ENCODE results near the gene LEMD2.

DNA sequence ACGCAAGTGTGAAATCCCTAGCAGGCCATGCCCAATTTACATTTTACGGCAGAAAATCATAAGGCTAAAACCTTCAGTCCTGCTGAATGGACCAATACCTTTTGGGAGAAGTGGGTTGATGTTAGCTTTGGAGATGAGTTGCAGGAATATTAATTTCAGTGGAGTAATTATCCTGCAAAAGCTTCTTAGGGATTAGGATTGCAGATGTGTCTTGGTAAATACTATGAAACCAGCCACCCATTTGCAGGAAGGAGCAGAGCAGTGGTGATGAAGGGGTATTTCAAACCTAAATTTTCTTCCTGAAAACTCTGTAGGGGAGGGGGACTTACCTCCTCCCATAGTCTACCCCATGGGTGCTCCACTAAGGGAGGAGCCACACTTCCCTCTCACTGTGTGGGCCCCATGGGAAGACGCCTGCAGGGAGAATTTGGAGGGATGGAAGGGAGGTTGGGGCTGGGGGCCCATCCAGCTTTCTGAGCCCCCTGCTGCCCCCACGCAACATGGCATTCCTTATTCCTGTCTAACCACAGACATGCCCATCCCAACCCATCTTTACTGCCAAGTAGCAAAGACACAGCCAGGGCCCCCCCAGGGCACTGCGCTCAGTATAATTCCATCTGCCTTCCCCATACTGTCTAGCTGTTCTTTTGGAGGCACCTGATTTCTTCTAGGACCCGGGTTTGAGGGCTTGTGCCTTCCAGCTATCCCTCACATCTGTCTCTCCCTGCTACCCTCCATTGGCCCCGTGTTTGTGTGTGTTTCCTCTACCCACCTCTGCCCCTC, 62.8 kb downstream of the LEMD2 start:
- TF ChIP-seq EZH2phosphoT487 (IDR thresholded peaks at IDR 0.05; ENCODE audit: insufficient read depth, low read depth) (no peak), EZH2 (IDR thresholded peaks at IDR 0.05; ENCODE audit: insufficient read depth, poor library complexity, severe bottlenecking) (no peak)
